HG03066 (cell line): ENCODE measurements around the gene ANAPC10.

Source experiments
- ATAC-seq: cut with Tn5 transposase; IDR thresholded peaks from one replicate; pipeline ENCODE4 v1.9.1; 2021; ENCODE audit warnings: low read depth; ENCODE audit not compliant: unreplicated experiment

Gene ANAPC10

DNA sequence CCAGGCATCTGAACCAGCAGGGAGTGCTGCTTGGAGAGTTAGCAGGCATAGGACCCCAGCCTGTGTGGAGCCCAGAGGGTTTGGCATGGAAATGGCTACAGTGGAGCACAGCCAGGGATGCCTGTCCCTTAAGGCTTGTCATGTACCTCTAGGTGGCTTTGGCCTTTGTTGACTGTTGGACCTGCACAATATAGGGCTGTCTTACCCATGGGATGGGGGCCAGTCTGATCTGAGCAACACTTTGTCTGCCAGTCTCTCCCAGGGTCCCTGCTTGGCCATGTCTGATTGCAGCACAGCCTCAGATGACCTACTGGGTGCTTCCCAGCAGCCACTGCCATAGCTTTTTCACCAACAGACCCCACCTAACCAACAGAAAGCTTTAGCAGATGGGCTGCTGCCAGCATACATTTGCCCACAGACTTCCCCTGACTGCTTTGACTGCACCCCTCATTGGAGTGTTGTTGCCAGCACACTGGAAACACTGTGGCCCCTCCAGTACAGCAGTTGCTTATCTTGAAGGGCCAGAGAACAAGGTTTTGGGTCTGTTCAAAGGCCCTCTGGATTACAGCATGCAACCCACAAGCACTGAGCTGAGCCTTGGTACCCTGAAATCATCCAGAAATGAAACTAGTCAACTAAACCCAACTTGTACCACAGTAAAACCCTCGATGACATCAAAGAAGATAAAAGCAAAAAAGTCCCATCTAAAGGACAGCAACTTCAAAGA lies 22.1 kb downstream of the ANAPC10 start:
- ATAC-seq: no peak

DNA sequence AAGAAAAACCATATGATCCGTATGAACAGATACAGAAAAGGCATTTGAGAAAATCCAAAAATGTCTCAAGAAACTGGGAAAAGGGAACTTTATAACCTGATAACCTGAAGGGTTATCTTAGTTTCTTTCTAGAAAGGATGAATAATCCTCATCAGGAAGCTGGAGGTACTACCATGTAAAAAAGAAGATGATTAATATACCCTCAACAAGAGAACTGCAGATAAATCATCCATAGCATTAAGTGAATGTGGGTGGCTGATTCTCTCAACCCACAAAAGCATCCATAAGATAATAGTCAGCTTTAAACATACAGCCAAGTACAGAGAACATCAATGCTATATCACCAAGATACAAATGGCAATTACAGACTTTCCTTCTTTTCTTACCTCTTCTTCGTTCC lies 26.4 kb downstream of the ANAPC10 start:
- no peak for ATAC-seq

DNA sequence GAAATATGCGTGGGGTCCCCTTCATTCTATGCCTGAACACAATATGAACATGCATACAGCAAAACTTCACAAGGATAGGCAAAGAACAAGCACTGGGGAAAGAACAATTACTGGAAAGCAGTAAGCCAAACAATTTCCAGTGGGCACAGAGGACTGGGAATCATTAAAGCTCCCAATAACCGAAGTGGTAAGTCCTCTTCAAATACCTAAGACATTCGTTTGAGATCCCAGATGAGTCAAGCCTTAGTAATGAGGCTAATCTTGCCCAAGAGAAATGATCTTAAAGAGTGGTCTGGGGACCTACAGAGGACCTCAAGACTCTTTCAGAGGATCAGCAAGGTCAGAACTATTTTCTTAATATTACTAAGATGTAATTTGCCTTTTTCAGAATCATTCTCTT lies 28.6 kb downstream of the ANAPC10 start:
- no peak for ATAC-seq

DNA sequence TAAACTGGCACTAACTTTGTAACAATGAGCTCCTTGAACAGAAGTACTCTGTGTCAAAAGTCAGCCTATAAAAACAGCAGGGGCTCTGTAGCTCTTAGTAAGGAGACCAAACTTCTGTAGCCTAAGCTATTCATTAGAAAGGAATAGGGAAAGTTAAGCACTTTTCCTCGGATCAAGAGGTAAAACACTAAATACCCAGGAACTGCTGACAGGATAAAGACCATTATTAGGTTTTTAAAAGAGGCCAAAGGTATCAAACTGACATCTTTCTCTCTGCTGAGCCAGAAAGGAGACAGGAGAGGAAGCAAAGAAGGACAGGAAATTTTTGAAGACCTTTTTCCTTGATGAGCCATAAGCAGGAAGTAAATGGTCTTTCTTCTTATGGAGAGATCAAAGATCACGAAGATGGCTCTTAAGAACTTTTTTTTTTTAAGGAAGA lies 31.9 kb downstream of the ANAPC10 start:
- ATAC-seq: no peak

DNA sequence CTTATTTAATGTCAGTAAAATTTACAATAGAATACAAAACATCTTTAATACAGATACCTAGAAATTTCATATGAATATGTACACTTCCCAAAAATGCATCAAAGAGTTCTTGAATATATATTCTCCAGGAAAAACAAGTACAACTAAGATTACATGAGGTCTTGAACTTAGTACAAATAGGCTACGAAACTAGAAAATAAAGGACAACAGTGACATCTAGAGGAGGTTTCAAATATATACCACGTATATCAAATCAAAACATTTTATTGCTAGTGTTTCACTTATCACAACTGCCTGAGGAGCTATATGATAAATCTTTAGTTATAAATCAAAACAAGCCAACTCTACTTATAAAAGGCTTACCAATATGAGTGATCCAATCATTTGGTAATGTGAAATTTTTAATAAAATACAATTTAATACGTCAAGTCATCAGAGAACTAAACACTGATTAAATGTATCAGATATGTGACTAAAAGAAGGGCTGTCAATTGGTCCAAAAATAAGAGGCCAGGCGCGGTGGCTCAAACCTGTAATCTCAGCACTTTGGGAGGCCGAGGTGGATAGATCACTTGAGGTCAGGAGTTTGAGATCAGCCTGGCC lies 36.6 kb downstream of the ANAPC10 start:
- no peak for ATAC-seq

- no peak for ATAC-seq
These were observed 39.7 kb downstream of the ANAPC10 start for GRCh38 chr4:145058256-145058655.

- no peak for ATAC-seq
These were observed 41.5 kb downstream of the ANAPC10 start for GRCh38 chr4:145056325-145057130.

DNA sequence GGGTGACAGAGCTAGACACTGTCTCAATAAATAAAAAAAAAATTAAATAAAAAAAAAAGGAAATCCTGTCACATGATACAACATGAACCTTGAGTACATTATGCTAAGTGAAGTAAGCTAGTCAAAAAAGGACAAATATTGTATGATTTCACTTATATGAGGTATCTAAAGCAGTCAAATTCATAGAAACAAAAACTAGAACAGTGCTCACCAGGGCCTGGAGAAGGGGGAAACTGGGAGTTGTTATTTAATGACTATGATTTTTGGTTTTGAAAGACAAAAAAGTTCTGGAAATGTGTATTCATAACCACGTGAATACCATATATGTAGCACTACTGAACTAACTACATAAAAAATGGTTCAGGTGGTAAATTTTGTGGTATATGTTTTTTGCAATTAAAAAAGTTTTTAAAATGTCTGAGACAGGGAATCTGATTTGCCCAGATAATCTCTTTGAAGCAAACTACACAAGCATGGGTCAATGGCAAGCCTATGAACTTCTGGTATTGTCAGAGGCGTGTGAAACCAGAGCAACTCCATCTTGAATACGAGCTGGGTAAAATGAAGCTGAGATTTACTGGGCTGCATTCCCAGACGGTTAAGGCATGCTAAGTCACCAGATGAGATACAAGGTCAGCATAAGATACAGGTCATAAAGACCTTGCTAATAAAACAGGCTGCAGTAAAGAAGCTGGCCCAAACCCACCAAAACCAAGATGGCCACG lies 42.3 kb downstream of the ANAPC10 start:
- ATAC-seq: no peak

DNA sequence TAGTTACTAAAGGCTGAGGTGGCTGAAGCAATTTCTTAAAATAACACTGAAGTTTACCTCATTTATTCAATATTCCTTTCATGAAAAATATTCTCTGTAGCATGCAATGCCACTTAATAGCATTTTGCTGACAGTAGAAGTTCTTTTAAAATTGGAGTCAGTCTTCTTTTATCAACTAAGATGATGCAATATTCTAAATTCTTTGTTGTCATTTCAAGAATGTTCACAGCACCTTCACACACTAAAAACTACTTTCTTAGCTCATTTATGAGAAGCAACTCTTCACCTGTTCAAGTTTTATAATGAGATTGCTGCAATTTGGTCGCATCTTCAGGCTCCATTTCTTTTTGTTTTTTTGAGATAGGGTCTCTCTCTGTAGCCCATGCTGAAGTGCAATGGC lies 48.8 kb downstream of the ANAPC10 start:
- ATAC-seq: no peak

DNA sequence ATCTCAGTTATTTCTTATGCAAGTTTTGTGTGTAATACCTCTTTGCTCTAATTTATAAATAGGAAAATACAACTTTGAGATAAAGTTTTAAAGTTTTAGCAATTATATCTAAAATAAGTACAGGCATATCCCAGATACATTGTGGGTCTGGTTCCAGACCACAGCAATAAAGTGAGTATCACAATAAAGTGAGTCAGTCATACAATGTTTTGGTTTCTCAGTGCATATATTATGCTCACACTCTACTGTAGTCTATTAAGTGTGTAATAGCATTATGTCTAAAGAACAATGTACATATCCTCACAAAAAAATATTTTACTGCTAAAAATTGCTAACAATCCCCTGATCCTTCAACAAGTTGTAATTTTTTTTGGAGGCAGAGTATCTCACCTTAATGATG lies 49.2 kb downstream of the ANAPC10 start:
- no peak for ATAC-seq

GRCh38 chr4:145047151-145047550 lies 50.8 kb downstream of the ANAPC10 start:
- no peak for ATAC-seq

- no peak for ATAC-seq
These were observed 52.8 kb downstream of the ANAPC10 start for GRCh38 chr4:145045180-145045579.

- no peak for ATAC-seq
These were observed 53.7 kb downstream of the ANAPC10 start for GRCh38 chr4:145044341-145044740.

GRCh38 chr4:145043306-145043705 lies 54.7 kb downstream of the ANAPC10 start:
- no peak for ATAC-seq

DNA sequence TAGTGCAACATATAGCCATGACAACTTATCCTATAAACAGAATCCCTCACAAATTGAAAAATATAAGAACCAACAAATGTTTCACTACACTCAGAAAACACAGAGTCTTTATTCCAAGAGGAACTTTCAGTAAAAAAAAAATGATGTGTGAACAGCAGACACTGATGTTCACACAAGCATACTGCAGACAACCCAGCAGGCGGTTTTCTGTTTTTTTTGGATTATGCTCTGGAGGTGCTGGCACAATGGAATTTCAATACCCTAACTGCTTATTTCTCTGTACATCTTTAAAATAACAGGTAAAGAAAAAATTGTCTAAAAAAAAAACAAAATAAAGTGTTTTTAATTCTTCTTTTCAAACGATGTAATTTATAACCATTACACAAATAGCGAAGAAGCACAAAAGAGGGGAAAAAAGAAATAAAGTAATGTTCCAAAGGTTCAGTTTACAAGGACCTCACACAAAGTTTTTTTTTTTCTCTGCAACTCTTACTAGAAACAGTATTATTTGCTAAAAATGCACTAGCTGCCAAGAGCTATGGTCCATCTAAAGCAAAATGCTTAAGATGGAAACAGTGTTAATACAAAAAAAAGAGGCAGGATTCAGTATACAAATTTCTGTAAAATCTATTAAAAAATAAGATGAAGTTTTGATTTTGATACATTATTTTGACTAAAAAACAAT lies 55.3 kb downstream of the ANAPC10 start:
- no peak for ATAC-seq

DNA sequence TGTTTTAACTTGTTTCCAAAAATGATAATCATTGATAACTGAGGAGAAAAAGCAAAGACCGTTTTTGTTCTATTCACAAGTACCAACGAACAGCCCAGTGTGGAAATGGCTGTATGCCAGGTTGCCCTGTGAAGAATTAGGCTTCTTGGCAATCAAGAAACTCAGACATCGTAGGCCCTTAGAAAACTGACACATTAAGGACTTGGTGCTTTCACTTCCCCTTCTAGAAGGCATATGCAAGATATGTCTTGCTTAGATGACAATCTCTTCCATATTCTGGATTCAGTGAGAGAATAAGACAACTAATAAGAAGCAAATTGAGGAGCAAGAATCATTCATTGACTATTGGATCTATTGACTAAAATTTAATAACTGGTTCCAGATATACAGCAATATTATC lies 56.6 kb downstream of the ANAPC10 start:
- peak; percentile 98 for ATAC-seq

DNA sequence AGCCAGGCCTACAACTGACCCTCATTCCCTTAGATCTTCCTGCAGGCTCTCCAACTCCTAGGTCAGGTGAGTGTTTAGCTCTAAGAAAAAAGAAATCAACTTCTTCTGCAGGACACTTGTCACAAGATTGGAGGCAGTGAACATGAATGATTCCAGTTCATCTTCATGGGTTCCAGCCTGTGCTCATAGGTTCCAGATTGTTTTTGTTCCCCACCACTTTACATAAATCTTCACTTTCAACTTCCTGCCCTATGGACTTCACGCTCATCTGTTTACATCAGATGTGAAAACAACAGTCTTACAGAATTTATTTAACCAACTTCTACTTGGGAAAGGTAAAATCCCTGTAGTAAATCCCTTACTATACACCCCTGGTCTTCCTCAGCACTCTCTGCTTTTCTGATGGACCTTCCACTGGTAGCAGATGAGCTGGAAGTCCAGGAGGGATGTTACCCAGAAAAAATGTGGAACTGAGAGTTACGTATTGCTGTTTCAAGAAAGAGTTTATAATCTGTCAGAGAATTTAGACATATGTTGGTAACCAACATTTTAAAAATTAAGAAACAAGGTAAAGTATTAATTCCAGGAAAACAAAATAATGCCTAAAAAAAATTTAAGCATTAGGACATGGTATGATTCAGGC lies 62.4 kb downstream of the ANAPC10 start:
- ATAC-seq: no peak

DNA sequence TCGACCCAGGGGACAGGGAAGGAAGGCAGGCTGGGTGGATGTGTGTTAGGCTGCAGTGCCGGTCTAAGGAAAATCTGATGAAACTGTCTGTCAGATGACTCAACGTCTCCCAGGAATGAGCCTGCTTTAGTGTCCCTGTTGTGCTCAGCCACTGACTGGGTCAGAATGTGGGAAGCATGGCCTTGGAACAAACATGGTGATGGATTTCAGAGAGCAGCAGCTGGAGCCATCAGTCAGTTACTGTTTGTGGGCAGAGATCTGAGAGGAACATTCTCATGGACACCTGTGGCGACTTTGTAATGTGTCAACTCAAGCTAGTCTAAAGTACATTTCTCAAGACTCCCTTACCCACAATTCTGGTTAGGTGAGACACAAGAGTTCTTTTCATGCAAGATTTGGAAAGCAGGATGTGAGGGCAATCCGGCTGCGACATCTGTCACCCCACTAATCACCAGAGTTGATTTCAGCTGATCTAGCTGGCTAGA lies 63.2 kb downstream of the ANAPC10 start:
- no peak for ATAC-seq

DNA sequence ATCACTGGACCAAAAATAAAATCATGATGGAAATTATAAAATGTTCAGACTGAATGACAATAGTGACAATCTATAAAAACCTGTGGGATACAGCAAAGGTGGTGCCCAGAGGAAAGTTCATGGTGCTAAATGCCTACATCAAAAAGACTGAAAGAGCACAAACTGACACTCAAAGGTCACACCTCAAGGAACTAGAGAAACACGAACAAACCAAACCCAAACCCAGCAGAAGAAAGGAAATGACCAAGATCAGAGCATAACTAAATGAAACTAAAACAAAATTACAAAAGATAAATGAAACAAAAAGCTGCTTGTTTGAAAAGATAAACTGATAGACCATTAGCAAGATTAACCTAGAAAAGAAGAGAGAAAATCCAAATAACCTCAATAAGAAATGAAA lies 78.7 kb downstream of the ANAPC10 start:
- ATAC-seq: no peak

- ATAC-seq: no peak
These were observed 83.6 kb downstream of the ANAPC10 start for GRCh38 chr4:145014365-145014764.
